Muscle layer of colon (tissue), 2 donors: Measurements from ENCODE around the gene APIP.

Experiments used
- H3K27ac ChIP-seq: one replicate; pipeline ENCODE4 v1.7.0; 2013; ENCODE audit warnings: low read depth, mild to moderate bottlenecking, low read length, moderate library complexity
- H3K27me3 ChIP-seq, 2 donors: one replicate each; pipeline ENCODE4 v1.7.0; 2013; ENCODE audit warnings: low read length in 2 of 2, mild to moderate bottlenecking in 2 of 2; ENCODE audit not compliant: insufficient read depth in 2 of 2, control insufficient read depth in 1 of 2
- H3K36me3 ChIP-seq: one replicate; pipeline ENCODE4 v1.7.0; 2013; ENCODE audit warnings: mild to moderate bottlenecking, low read length; ENCODE audit not compliant: insufficient read depth
- H3K4me1 ChIP-seq: one replicate; pipeline ENCODE4 v1.7.0; 2013; ENCODE audit warnings: mild to moderate bottlenecking, low read length; ENCODE audit not compliant: insufficient read depth
- H3K4me3 ChIP-seq, 2 donors: one replicate each; pipeline ENCODE4 v1.7.0; 2013; ENCODE audit warnings: low read length in 2 of 2, low read depth in 1 of 2, mild to moderate bottlenecking in 1 of 2, moderate library complexity in 1 of 2
- H3K9ac ChIP-seq: one replicate; pipeline ENCODE4 v1.7.0; 2013; ENCODE audit warnings: low read length
- H3K9me3 ChIP-seq: one replicate; pipeline ENCODE4 v1.7.0; 2013; ENCODE audit warnings: mild to moderate bottlenecking, low read length
- donor health status: abdominal sarcoma.
- donor health status: Adenocarcinoma of cecum.

Gene APIP

GRCh38 chr11:34855754-34856095, 60.5 kb downstream of the APIP start:
- no peak overlapping the region for H3K9ac ChIP-seq
- no peaks in the 10 kb centered on the region for H3K9me3 ChIP-seq
- no peaks in the 10 kb centered on the region for H3K36me3 ChIP-seq
- H3K4me3 ChIP-seq, result no peak overlapping the region
- H3K27ac ChIP-seq, result no peak overlapping the region
- no peaks in the 10 kb centered on the region for H3K27me3 ChIP-seq
- no peaks in the 10 kb centered on the region for H3K4me1 ChIP-seq

- H3K27ac ChIP-seq, result no peak overlapping the region
- H3K4me3 ChIP-seq, result no peak overlapping the region
- H3K27me3 ChIP-seq, result no peaks in the 10 kb centered on the region
- no peak overlapping the region for H3K9ac ChIP-seq
- no peaks in the 10 kb centered on the region for H3K36me3 ChIP-seq
- H3K4me1 ChIP-seq, result no peaks in the 10 kb centered on the region
- no peaks in the 10 kb centered on the region for H3K9me3 ChIP-seq
Observed at GRCh38 chr11:34855021-34855753, 61.0 kb downstream of the APIP start.

DNA sequence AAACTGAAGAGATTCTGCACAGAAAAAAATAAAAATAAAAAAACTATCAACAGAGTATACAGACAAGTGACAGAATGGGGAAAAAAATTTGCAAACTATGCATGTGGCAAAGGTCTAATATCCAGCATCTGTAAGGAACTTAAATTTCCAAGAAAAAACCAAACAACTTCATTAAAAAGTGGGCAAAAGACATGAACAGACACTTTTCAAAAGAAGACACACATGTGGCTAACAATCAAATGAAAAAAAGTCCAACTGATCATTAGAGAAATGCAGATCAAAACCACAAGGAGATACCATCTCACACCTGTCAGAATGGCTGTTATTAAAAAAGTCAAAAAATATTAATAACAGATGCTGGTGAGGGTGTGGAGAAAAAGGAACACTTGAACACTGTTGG, 64.3 kb downstream of the APIP start:
- H3K9me3 ChIP-seq, result no peaks in the 10 kb centered on the region
- H3K36me3 ChIP-seq, result no peaks in the 10 kb centered on the region
- no peak overlapping the region for H3K4me3 ChIP-seq
- no peaks in the 10 kb centered on the region for H3K27me3 ChIP-seq
- no peak overlapping the region for H3K27ac ChIP-seq
- H3K9ac ChIP-seq, result no peak overlapping the region
- H3K4me1 ChIP-seq, result no peaks in the 10 kb centered on the region

DNA sequence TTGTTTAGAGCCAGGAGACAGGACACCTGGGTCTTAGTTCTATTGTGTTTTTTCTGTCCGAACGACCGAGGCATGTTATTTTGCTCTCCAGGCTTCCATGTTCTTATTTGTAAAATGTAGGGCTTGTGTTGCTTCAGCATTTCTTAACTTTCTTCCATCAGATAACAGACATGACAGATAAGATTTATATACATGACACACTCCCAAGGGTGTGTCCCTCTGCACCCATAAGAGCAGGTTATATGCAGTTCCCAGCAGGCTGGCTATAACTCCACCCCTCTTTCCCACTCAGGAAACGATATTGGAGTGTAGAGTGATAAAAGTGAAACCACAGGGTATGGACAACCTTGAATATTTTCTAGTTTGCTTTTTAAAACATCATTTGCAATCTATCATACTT, 65.8 kb downstream of the APIP start:
- H3K36me3 ChIP-seq, result no peaks in the 10 kb centered on the region

DNA sequence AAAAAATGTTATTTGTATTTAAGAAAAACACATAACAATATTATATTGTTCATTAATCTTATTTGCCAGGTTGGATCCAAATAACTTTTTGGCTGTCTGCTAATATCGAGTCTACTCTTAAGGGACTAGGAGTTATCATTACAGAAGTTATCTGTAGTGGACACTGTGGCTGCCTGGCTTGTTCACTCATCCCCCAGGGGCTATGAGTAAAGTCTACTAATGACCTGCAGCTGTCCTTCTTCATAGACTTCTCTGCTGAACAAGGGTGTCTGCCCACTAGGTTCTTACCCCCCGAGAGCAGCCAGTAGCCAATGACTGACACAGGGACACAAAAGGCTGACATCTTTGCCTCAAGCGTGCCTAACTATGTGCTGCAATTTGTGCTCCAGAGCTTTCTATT, 69.7 kb downstream of the APIP start:
- H3K4me3 ChIP-seq, result no peak overlapping the region
- H3K27me3 ChIP-seq, result no peaks in the 10 kb centered on the region
- no peaks in the 10 kb centered on the region for H3K36me3 ChIP-seq
- no peak overlapping the region for H3K9ac ChIP-seq
- no peaks in the 10 kb centered on the region for H3K9me3 ChIP-seq
- no peaks in the 10 kb centered on the region for H3K4me1 ChIP-seq
- H3K27ac ChIP-seq, result no peak overlapping the region

More for the DNA sequence above, 65.8 kb downstream of the APIP start:
- no peaks in the 10 kb centered on the region for H3K27me3 ChIP-seq
- no peak overlapping the region for H3K27ac ChIP-seq
- no peaks in the 10 kb centered on the region for H3K4me1 ChIP-seq
- no peak overlapping the region for H3K4me3 ChIP-seq
- H3K9ac ChIP-seq, result no peak overlapping the region
- H3K9me3 ChIP-seq, result no peaks in the 10 kb centered on the region

GRCh38 chr11:34844463-34845112, 71.6 kb downstream of the APIP start:
- no peak overlapping the region for H3K27ac ChIP-seq
- H3K4me1 ChIP-seq, result no peaks in the 10 kb centered on the region
- H3K27me3 ChIP-seq, result no peaks in the 10 kb centered on the region
- H3K9ac ChIP-seq, result no peak overlapping the region
- H3K36me3 ChIP-seq, result no peaks in the 10 kb centered on the region
- H3K4me3 ChIP-seq, result no peak overlapping the region
- H3K9me3 ChIP-seq, result no peaks in the 10 kb centered on the region

- no peak overlapping the region for H3K4me3 ChIP-seq
- no peaks in the 10 kb centered on the region for H3K4me1 ChIP-seq
- no peak overlapping the region for H3K27ac ChIP-seq
- H3K27me3 ChIP-seq, result no peaks in the 10 kb centered on the region
- H3K9me3 ChIP-seq, result no peaks in the 10 kb centered on the region
- no peaks in the 10 kb centered on the region for H3K36me3 ChIP-seq
- no peak overlapping the region for H3K9ac ChIP-seq
Observed at GRCh38 chr11:34843271-34843670, 72.9 kb downstream of the APIP start.

DNA sequence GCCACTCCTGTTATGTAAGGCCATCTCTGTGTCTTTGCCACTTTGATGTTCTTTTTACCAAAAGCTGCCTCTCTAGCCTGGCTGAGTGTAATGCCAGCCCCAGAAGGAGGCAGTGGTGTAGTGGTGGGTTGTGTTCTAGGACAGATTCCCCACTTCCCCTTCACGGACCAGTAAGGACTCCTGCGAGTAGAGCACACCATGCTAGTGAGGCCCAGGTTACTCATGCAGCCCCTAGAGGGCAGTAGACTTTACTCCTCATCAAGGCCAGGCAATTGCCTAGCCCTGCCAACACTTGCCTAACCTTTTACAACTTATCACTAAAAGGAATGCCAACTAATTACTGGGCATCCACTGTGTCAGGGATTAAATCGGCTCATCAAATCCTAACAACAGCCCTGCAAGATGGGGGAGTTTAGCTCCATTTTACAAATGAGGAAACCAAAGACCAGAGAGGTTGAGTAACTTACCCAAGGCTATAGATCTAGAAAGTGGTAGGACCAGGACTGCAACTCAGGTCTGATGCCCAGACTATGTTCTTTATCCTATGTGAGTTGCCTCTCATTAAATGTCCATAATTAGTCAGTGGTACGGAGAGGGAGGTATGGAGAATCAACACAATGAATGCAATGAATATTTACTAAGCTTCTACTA, 75.3 kb downstream of the APIP start:
- no peak overlapping the region for H3K4me3 ChIP-seq
- H3K27me3 ChIP-seq, result no peaks in the 10 kb centered on the region
- no peaks in the 10 kb centered on the region for H3K4me1 ChIP-seq
- no peak overlapping the region for H3K27ac ChIP-seq
- no peak overlapping the region for H3K9ac ChIP-seq
- no peaks in the 10 kb centered on the region for H3K36me3 ChIP-seq
- H3K9me3 ChIP-seq, result no peaks in the 10 kb centered on the region

DNA sequence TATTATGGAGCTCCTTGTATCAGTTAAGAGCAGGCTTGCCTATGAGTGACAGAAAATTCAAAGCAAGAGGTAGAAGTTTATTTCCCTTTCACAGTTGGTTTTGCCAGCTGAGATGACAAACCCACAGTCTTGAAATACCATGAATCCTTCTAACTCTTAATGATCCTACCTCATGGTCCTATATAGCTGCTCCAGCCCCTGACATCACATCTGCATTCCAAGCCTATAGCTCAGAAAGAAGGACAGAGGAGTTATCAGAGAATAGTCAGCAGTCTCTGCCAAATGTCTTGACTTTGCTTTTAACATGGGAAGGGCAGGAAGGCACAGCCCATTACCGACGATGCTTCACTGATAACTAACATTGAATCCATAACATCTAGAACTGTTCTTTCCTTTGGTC, 76.2 kb downstream of the APIP start:
- H3K9ac ChIP-seq, result no peak overlapping the region
- no peaks in the 10 kb centered on the region for H3K36me3 ChIP-seq
- H3K9me3 ChIP-seq, result no peaks in the 10 kb centered on the region
- H3K4me1 ChIP-seq, result no peaks in the 10 kb centered on the region
- H3K27me3 ChIP-seq, result no peaks in the 10 kb centered on the region
- no peak overlapping the region for H3K27ac ChIP-seq
- no peak overlapping the region for H3K4me3 ChIP-seq

- Histone ChIP-seq H3K36me3 (no peaks in the 10 kb centered on the region), H3K27ac (no peak overlapping the region), H3K4me3 (no peak overlapping the region), H3K9ac (no peak overlapping the region), H3K27me3 (no peaks in the 10 kb centered on the region), H3K4me1 (no peaks in the 10 kb centered on the region), H3K9me3 (no peaks in the 10 kb centered on the region)
Observed at GRCh38 chr11:34836958-34837856, 79.0 kb downstream of the APIP start.

DNA sequence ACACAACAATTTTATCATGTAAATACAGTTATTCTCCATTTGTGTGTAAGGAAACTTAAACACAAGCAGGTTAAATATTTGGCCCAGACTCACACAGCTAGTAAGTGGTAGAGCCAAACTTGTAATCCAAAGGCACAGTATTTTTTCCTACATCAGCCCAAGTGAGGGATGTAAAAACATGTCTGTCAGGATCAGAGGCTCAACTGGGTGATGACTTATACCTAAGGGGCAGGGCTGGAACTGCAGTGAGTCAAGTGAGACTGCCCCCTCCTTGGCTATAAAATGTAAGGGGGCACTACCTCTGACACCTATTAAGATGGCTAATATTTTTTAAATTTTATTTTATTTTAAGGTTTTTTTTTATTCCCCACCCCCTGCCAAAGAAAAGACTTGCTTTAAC, 82.6 kb downstream of the APIP start:
- H3K4me1 ChIP-seq, result no peaks in the 10 kb centered on the region
- no peak overlapping the region for H3K4me3 ChIP-seq

More for the DNA sequence above, 82.6 kb downstream of the APIP start:
- Histone ChIP-seq H3K27me3 (no peaks in the 10 kb centered on the region), H3K36me3 (no peaks in the 10 kb centered on the region), H3K9ac (no peak overlapping the region), H3K27ac (no peak overlapping the region), H3K9me3 (no peaks in the 10 kb centered on the region)
